GM19023 (cell line): ENCODE results near the gene PAX2.

Source experiments
- ATAC-seq: cut with Tn5 transposase; IDR thresholded peaks from one replicate; pipeline ENCODE4 v1.9.1; 2021; ENCODE audit warnings: mild to moderate bottlenecking, moderate library complexity; ENCODE audit not compliant: unreplicated experiment

PAX2 gene

DNA sequence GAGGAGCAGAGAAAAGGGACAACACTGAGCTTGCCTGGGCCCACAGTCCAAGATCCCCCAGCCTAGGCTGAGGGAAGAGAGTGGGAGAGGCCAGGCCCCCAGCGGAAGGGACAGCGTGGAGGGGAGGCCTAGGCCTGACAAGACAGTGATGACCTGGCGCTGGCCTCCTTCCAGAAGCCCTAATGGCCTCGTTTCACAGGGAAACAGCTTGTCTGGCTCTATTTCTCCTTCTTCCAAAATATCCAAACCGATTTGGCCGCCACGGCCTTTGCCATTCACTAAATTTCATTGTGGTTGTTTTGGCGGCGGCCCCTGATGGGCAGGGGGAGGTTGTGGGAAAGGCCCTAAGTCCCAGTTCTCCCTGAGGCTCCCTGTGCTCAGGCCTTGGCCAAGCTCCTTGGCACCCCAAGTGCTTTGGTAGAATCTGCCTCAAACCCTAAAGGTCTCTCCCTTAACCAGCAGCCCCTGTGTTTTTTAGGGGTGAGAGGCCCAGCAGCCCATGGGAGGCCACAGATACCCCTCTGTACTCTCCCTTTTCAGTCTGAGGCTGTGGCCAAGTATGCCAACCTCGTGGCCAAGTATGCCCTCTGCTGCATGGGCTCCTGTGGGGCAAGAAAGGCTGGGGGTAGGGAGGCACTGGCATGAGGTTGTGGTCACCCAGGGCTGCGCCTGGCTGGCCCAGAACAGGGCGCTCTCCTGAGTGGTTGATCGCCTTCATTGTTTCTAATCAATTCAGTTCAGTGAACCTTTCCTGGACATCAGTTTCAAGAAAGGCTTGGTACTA lies 37.3 kb downstream of the PAX2 start:
- ATAC-seq, result no peak

GRCh38 chr10:100784126-100784525 lies 38.7 kb downstream of the PAX2 start:
- no peak for ATAC-seq

- no peak for ATAC-seq
These were observed 41.2 kb downstream of the PAX2 start for GRCh38 chr10:100786591-100786990.

GRCh38 chr10:100788002-100788903 lies 42.9 kb downstream of the PAX2 start:
- ATAC-seq, result no peak

GRCh38 chr10:100790761-100791208 lies 45.4 kb downstream of the PAX2 start:
- ATAC-seq, result no peak

DNA sequence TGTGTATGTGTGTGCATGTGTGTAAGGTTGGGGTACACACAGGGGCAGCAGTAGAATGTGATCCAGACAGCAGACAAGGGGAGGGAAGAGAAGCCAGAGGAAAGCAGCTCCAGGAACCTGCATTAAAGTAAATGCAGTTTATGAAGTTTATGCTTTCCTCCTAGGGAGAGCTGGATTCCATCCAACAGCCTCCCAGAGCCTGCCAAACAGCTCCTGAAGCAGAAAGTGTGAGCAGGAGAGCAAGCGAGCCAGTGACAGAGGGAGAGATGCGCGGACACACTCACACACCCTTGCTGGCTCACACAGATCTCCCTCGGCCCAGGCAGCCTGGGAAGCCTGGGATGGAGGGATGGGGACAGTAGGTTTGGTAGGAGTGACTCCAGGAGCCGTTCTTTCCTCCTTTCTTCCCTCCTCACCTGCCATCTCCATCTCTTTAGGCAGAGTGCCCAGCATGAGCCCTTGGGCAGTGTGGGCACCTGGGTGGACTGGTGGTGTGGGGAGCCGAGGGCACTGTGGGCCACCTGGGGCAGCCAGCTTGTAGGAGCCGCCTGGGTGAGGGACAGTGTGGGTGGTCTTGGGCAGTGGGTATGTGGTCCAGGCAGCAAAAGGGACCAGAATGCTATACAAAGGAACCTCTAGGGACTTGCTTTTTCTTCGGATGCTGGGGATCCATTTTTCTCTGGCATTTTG lies 46.1 kb downstream of the PAX2 start:
- no peak for ATAC-seq

DNA sequence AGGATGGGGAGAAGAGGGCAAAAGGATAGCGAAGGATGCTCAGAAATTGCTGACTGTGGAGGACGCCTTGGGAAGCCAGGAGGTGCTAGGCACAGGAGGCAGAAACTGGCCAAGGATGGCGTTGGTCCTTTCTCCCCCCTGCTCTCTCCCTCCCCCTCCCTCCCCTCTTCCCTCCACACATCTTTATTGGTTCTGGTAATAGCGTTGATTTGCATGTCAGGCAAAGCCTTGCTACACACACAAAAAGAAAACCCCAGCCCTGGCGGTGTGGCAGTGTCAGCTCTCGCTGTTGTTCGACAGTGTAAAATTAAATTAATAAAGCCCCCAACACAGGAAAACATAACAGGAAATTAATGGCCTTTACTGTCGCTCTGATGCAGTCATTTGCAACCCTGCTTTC lies 47.2 kb downstream of the PAX2 start:
- ATAC-seq, result no peak

- ATAC-seq, result no peak
These were observed 47.7 kb downstream of the PAX2 start for GRCh38 chr10:100793055-100793454.

GRCh38 chr10:100799881-100800280 lies 54.5 kb downstream of the PAX2 start:
- ATAC-seq, result no peak

GRCh38 chr10:100800931-100801330 lies 55.5 kb downstream of the PAX2 start:
- no peak for ATAC-seq

DNA sequence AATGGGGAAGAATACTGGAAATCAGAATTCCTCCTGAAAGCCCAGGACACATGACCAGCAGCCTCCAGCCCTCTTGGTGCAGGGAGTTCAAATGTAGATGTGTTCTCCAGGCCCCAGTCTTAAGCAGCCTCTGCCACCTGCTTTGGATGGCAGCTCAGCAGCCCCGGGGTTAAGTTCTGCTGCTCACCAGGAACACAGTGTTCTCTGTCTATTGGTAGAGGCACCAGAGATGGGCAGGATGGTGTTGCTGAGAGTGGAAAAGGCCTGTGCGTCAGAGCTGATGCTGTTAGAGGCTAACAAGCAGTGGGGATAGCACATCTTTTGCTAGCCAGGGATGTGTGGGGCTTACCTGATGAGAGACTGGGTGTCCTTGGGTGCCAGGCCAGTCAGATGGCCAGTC lies 56.8 kb downstream of the PAX2 start:
- no peak for ATAC-seq

DNA sequence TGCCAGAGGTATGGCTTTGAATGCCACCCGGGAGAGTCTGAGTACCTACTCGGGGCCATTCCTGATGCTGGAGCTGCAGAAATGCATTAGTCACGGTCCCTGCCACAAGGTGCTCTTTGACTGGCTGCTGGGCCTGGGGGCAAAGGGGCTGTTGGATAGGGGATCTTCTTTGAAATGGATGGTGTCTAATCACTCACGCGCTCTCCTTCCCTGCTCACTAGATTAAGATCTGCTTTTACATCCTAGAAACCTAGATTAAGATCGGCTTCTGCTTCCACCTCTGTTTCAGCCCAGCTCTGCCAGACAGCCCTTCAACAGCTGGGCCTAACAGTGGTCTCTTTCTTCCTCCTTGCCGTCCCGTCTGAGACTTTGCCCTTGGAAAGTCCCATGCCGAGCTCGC lies 57.2 kb downstream of the PAX2 start:
- ATAC-seq, result no peak

DNA sequence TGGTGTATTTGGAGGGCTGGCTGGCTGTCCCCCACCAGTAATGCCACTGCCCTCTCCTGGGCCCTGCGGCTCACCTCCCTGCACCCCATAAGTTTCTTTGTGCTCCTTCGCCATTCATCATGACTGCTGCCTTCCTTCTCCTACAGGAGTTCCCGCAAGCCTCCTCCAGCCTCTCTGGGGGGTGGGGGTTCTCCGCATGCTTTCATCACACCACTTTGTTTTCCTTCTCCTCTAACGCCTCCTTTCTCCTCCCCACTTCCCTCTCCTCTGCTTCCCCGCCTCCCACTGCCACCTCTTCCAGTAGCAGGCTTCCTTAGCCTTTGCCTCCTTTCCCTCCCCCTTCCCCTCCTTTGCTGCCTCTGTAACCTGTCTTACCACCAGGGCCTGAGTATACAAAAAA lies 58.1 kb downstream of the PAX2 start:
- ATAC-seq, result no peak

- no peak for ATAC-seq
These were observed 58.5 kb downstream of the PAX2 start for GRCh38 chr10:100803908-100804307.

DNA sequence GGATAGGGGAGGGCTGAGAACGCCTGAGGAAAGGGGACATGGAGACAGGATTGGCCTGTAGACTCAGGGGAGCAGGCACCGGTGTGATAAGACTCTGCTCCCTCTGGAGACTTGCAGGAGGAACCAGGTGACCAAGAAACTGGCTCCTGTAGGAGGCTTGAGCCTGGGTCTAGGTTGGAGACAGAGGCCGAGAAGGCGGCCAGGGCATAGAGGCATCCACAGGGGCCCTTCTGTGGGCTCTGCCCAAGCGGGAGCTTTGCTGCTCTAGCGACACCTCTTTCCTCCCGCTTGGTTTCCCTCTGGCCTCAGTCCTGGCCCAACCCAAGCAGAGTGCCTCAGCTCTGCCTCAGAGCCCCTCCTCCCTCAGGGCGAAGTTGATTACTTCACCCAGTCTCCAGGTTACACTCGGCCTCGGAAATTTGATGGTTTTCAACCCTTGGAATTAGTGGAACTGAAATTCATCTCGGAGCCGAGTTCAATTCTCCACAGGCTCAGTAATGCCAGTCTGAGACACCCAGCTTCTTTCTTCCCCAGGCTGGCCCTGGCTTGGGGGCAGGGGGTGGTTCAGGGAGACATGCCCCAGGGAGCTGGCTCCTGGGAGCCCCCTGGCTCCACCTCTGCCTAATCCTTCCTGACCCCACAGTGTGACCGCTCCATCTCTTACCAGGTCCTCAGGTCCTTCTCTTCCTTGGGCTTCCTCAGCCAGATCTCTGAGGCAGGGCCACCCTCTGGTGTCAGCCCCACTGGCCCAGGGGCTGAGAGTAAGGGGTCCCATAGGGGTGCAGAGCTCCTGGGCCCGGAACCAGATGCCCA lies 60.4 kb downstream of the PAX2 start:
- ATAC-seq, result no peak

GRCh38 chr10:100806356-100806645 lies 60.9 kb downstream of the PAX2 start:
- ATAC-seq, result no peak

DNA sequence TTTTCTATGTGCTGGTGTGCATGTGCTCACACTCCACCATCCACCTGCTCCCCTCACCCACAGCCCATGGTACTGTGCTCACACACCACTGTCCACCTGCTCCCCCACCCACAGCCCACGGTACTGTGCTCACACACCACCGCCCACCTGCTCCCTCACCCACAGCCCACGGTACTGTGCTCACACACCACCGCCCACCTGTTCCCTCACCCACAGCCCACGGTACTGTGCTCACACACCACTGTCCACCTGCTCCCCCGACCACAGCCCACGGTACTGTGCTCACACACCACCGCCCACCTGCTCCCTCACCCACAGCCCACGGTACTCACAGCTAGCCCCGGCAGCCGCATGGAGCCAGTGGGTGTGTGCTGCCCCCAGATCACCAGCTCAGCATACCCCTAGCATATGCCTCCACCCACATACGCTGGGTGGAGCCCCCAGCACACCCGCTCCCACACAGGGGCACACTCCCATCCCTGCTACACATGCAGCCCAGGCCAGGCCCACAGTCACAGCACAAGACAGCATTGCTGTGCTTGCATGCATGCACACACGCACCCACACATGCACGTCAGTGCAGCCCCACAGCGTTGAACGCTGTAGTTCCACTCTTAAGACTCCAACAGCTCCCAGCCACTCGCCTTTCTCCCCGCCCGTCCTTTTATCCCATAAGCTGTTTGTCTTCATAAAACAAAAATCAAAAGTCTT lies 62.0 kb downstream of the PAX2 start:
- no peak for ATAC-seq

GRCh38 chr10:100808876-100809275 lies 63.5 kb downstream of the PAX2 start:
- no peak for ATAC-seq

- no peak for ATAC-seq
These were observed 64.9 kb downstream of the PAX2 start for GRCh38 chr10:100810091-100810834.

GRCh38 chr10:100810835-100811116 lies 65.4 kb downstream of the PAX2 start:
- no peak for ATAC-seq
